Loucy (cell line): ENCODE measurements around the gene SAE1.

Source experiments
- CTCF ChIP-seq: fragments of 200-600 bp; sonication (generic); conservative IDR thresholded peaks from 2 replicates; pipeline ENCODE4 v1.5.1; 2014; ENCODE audit warnings: mild to moderate bottlenecking, antibody characterized with exemption, low read length
- EZH2phosphoT487 ChIP-seq: fragments of 200-600 bp; IDR thresholded peaks from 2 replicates; pipeline ENCODE4 v1.6.1; 2018; ENCODE audit warnings: antibody characterized with exemption, mild to moderate bottlenecking, moderate library complexity, borderline replicate concordance

DNA sequence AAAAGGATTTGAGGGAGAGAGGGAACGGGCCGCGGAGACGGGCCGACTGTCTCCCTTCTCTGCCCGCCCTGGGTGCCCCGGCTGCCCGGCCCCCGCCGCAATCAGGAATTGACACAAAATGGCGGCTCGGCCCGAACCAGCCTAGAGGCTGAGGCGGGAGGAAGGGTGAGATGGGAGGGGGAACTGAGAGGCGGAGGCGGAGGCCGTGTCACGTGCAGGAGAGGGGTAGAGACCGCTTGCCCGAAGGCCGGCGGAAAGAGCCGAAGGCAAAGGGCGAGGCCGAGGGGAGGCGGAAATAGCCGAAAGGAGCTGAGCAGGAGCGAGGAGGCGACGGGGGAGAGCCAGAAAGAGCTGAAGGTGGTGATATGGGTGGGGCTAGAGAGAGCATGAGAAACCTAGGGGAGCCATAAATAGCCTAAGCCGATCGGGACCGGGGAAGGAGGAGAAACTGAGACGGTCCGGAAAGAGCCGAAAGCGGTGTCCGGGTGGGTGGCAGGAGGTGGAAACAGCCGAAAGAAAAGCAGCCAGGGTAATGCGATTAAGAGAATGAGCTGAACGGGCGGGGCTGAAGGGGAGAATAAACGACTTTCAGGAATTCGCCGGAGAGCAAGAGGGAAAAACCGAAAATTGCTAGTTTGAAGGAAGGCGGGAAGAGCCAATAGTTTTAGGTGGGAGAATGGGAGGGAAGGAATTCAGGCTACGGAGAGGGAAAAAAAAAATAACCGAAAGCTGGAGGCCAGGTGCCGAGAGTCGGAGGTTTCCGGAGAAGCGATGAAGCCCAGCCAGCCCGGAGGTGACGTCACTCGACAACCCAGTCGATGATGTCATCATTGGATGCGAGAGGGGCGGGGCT is 17.4 kb upstream of the SAE1 start, which contains the start of gene ZC3H4:
- TF ChIP-seq EZH2phosphoT487 (no peak), CTCF (no peak)
